Stimulated activated CD4-positive, alpha-beta T cell treated with anti-CD3 and anti-CD28 coated beads, Interleukin-2, amount 100 ng/mL, for 4 hours (primary cell): ENCODE results near the gene OSBPL2.

Source experiments
- DNase-seq: peaks from one replicate; pipeline ENCODE4 v3.0.0-alpha.2; 2020; ENCODE audit warnings: low read depth

OSBPL2 gene

DNA sequence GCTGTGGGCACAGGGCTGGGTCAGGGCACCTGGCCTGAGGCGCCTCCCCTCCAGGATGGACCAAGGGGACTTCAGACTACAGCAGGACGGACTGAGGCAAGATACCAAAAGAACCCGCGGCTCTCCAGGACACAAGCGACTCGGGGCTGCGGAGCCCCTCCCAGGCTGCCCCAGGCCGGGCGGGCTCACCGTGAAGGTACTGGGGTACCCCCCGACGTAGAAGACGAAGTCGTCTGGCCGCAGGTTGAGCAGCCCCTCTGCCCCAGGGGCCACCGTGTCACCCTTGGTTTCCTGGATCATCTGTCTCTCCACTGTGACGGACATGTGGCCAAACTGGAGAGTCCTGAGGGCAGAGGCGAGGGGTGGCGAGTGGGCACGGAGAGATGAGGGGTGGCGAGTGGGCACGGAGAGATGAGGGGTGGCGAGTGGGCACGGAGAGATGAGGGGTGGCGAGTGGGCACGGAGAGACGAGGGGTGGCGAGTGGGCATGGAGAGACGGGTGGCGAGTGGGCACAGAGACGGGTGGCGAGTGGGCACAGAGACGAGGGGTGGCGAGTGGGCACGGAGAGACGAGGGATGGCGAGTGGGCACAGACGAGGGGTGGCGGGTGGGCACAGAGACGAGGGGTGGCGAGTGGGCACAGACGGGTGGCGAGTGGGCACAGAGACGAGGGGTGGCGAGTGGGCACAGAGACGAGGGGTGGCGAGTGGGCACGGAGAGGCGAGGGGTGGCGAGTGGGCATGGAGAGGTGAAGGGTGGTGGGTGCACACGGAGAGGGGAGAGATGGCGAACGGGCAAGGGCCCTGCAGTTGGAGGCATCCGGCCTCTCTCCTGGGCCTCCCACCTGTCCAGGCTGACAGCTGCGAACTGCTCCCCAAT lies 75.4 kb downstream of the OSBPL2 start:
- DNase-seq: no peak

DNA sequence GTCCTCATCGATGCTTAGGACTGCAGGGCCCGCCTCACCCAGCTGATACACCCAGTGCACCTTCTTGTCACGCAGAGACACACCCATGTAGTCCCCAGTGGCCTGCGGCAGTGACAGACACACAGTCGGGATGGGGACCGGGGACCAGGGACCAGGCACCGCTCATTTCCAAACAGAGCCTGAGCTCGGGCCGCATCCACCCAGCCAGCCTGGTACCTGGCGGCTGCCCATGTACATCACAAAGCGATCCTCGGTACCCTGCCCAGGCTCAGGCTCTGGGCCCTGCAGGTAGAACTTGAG lies 76.0 kb downstream of the OSBPL2 start:
- no peak for DNase-seq

DNA sequence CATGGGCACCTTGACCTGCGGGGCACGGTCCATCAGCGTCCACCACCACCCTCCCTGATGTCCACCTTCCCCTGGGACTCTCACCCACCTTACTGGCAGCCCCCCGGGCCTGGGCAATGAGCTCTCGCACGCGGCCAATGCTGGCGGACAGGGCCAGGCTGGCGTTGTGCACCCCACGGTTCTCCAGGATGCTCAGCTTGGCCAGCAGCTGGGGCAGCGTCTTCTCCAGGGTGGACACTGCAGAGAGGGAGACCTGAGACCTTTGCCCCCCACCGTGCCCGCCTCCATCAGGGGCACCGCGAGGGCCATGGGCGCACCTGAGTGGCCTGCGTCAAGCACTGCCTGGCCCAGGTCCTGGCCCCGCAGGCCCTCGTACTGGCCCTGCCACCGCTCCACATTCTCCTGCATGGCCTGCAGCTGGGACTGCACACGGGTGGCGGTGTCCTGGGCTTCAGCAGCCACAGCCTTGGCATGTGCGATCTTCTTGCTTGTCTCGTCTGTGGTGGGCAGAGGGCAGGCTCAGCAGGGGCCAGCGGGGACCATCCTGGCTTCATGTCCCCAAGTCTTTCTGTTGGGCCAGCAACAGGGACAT lies 76.5 kb downstream of the OSBPL2 start:
- DNase-seq: no peak

DNA sequence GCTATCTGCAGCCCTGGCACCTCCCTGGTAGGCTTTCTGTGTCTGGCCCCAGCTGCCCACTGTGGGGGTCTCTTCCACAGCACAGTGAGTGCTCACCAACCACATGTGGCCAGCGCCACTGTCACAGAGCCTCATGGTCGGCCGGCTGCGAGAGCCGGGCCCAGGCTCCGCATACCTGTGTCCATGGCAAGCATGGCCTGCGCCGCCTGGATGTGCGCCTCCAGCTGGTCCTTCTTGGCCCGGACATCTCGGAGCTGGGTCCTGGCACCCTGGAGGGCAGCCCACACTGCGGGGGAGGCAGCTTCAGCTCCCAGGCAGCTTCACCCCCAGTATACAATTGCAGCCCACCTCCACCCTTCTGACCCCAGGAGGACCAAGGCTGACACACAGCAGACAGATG lies 77.5 kb downstream of the OSBPL2 start:
- no peak for DNase-seq

DNA sequence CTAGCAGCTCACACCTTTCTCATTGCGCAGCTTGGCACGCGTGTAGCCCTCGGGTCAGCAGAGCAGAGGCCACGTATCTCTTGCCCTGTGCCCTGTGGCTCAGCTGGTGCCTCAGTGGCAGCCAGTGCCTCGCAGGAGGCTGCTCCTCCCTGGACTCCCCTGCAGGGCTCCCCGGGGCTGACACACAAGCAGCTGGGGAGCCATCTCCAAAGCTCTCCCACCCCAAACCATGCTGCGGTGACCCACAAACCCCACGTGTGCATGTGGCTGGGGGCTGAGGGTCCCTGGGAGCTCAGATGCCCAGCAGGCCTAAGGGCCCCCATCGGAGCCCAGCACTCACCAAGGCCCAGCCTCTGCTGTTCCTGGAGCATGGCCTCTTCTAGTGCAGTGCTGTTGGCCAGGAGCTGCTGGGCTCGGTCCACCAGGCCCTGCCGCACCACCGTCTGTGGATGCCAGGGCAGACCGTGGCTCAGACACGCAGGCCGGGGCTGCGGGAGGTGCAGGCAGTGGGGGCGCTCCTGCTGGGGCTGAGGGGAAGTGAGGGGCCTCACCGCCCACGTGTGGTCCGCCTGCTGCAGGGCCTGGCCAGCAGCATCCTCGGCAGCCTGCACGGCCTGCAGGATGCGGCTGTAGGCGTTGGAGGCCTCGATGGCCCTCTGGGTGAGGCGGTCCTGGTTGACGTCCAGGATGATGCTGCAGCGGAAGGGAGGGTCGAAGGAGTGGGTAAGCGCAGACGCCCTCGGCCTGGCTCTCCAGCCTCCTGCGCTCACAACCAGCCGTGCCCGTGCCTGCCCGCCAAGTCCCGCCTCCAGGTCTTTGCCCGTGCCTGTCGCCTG lies 78.2 kb downstream of the OSBPL2 start:
- no peak for DNase-seq

DNA sequence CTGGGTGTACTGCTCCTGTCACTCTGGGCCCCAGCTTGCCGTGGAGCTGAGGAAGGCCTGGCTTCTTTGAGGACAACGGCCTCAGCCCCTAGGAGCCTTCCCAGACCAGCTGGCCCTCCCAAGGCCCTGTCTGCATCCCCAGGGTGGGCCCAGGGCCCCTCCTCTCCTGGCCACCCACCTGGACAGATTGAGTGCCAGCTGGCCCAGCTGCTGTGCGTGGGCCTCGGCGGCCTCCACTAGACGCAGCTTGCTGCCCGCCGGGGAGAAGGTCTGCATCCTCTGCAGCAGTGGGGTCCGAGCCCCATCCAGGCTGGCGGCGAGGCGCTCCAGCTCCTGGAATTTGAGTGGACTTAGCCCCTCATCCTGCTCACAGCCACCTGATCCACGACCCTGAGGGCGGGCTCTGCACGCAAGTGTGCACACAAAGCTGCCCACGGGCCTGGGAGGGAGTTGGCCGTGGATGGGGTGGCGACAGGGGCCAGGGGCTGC lies 78.9 kb downstream of the OSBPL2 start:
- DNase-seq: no peak

DNA sequence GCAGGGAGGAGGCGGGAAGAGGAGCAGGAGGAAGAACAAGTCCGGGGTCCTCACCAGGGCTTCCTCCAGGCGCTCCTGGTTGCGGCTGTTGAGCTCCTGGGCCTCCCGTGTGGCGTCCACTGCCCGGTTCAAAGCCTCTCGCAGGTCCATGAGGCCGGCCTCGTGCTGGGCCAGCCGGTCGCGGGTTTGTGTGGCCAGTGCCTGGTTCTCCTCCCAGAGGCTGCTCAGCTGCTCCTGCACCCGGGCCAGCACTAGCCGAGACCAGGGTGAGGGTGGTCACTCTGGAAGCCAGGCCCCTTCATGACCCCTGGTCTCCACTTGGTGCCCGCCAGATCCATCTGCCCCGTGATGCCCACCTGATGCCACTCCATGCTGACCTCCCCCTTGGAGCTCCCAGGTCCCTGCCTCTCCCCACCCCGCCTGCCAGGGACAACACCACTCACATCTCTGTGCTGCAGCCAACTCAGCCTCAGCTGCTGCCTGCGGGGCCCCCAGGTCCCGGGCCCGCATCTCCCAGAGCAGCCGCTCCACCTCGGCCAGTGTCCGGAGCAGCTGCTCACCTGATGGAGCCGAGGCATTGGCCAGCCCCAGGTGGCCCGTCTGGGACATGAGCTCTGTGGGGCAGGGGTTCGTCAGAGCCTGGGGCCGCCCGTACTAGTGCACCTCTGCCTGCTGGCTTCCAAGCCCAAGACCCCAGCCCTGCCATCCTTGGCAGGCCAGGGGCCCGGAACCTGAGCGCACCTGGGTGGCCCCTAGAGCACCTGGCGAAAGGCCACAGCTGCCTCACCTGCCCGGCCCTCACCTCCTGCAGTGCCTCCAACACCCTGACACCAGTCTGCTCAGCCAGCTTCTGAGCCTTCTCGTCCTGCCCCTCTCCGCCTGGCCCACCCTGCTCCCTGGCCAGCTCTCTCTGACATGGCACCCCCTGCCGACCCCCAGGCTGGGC lies 80.4 kb downstream of the OSBPL2 start:
- DNase-seq: no peak

DNA sequence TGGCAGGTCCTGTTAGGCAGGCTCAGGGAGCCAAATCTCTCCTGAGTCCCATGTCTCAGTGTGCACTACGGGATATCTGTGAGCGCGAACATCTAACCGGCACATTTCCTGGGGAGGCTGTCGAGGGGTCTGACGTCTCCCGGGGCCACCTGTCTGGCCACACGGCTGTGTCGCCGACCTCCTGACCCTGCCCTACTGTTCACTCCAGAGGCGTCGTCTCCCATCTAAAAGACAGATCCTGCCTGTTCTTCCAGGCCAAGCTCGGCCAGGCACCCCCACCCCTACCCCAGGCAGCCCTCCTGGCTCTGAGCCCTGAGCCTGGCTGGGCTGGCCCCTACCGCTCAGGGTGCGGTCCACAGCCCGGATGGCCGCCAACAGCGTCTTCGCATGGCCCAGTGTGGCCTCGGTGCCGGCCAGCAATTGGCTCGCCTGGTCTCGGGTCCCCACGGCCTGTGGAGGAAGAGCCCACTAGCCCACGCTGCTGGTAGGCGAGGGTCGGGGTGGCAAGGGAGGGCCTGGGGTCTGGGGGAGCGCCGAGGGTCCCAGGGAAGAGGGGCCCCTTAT lies 81.1 kb downstream of the OSBPL2 start:
- DNase-seq: no peak

DNA sequence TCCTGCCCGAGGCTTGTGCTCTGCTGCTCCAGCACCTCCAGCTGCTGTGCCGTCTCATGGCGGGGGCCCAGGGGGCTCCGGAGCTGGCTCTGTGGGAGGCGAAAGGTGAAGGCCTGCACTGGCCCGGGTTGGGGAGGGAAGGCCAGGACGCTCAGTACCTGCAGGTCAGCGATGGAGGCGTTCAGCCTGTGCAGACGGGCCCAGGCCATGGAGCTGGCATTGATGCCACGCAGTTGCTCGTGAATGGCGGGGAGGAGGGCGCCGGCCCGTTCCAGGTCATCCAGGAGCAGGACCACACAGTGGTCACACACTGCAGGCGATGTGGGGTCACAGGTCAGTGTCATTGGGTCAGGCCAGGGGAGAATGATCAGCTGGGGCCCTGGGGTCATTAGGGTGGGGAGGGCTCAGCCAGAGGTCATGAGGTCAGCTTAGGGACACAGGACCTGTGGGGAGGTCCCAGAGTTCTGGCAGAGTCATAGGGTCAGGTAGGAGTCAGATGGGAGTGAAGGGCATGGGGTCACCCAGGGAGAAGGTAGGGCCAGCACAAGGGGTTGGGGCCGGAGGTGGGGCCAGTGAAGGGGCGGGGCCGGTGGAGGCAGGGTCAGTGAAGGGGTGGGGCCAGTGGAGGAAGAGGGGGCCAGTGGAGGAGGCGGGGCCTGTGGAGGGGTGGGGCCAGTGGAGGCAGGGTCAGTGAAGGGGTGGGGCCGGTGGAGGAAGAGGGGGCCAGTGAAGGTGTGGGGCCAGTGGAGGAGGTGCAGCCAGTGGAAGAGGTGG lies 82.4 kb downstream of the OSBPL2 start:
- no peak for DNase-seq

DNA sequence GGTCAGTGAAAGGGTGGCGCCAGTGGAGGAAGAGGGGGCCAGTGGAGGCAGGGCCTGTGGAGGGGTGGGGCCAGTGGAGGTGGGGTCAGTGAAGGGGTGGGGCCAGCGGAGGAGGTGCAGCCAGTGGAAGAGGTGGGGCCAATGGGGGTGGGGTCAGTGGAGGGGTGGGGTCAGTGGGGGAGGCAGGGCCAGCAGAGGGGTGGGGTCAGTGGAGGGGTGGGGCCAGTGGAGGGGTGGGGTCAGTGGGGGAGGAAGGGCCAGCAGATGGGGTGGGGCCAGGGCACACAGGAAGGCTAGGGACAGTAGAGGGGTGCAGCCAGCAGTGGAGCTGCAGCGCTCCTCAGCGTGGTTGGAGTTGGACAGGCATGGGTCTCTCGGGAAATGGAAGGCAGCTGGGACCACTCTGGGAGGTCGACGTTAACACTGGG lies 83.2 kb downstream of the OSBPL2 start:
- DNase-seq: no peak

DNA sequence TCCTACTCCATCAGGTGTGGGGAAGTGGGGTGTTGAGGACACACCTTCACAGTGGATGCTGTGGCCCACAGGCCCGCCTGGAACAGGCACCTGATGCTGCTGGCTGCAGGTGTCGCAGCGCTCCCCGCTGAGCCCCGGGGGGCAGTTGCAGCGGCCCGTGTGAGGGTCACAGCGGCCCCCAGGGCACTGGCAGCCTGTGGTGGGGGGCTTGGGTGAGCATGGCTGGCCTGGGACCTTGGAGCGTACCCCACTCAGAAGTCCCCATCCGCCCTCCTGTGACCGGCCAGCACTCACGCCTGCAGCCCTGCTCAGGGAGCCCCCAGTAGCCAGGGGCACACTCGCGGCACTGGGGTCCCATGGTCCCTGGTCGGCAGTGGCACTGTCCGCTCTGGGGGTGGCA lies 83.7 kb downstream of the OSBPL2 start:
- no peak for DNase-seq

DNA sequence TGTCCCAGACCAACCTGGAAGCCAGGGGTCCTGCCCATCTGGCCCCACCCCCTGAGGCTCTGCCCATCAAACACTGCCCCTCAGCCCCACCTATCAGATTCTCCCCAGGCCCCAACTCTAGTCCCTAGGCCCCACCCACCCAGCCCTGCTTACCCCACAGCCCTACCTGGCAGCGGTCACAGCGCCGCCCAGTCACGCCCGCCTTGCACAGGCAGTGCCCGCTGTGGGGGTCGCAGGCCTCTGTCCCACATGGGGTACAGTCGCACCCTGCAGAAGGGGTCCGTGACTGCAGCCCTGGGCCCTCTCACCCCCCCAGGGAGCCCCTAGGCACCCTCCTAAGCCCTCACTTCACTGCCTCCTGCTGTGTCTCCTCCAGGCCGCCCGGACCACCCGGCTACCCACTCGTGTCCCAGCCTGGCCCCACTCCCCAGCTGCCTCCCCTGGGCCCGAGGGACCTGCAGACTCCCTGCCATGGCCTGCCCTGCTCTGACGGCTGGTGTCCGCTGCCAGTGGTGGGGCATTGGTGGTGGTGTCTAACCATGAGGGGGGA lies 84.2 kb downstream of the OSBPL2 start:
- no peak for DNase-seq

DNA sequence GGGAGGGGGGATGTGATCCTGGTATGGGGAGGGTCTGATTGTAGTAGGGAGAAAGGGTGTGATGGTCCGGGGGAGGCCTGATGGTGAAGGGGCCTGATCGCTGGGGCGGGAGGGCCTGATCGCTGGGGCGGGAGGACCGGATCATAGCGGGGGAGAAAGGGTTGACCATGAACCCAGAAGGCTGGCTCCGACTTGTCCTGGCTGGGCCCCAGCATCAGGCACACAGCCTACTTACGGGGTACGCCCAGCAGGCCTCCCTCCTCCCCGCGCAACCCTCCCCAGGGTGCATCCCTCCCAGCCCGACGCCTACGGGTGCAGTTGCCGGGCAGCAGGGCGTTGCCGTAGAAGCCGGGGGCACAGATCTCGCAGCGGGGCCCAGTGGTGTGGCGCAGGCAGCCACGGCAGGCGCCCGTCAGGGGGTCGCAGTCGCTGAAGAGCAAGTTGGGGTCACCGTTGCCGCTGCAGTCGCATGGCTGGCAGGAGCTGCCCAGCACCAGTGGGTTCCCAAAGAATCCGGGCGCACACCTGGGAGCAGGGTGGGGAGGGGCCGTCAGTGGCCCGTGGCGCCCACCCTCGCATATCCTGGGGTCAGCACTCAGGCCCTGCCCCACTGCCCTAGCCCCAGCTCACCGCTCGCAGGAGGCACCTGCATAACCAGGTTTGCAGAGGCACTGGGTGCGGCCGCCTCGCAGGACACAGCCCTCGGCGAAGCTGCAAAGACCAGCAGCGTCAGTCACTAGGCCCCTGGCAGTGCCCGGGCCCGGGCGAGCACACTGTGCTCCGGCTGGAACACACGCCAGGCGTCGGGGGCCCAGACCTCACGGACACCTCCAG lies 85.0 kb downstream of the OSBPL2 start:
- DNase-seq: no peak

DNA sequence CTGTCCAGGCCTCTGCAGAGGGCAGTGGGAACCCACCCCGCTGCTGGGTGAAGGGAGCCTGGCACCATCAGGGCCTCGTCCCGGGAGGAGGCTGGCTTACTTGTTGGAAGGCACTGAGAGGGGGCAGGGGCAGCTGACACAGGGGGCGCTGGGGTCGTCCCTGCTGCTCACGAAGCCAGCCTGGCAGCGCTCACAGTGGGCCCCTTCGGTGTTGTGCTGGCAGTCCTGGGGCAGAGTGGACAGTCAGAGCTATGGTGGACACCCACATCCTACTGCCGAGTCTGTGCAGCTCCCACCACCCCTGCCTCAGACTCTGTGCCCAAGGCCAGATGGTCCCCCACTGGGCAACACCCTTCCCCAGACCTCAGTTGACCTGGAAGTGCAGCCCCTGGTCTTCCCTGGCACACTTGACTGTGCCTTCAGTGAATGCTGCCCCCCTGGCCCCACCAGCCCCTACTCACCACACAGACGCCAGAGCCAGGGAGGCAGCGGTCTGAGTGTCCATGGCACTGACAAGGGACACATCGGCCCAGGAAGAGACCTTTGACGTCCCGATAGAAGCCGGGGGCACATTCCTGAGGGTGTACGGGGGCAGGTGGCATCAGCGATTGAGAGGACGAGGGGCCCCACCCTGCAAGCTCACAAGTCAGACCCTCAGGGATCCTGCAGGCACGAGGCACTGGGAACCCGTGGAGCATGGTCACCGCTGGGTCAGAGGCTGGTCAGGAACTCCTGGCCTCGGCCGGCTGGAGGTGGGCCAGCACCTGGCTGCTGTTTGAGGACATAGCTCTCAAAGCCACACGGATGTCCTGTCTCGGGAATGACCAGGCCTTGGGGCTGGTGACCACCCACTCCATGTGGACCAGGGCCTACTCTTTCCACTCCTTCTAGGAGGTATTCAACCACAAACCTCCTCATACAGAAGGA lies 85.9 kb downstream of the OSBPL2 start:
- no peak for DNase-seq

DNA sequence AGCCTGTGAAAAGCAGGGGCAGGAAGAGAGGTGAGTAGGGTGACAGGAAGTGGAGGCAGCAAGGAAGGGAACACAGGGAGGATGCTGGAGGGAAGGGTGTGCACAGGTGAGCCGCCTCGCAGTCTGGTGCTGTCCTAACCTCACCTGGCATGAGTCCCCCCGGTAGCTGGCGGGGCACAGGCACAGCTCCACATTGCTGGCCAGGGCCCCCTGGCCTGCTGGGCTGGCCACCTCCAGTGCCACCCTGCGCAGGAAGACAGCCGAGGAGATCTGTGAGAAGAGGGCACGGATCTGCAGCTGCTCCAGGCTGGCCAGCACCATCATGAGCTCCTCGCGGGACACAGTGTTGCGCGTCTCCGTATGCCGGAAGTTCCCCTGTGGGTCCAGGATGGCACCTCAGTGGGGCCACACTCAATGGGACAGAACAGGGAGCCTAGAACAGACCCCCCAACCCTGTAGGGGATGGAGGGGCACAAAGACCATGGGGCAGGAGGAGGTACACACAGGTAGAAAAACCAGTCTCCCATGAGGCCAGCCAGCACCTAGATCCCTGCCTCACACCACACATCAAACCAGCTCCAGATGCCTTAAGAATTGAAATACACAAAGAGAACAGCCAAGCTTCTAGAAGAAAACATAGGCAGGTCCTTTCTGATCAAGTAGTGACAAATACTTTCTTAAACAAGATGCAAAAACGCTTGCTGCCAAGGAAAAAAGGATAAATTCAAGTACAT lies 87.0 kb downstream of the OSBPL2 start:
- DNase-seq: no peak

DNA sequence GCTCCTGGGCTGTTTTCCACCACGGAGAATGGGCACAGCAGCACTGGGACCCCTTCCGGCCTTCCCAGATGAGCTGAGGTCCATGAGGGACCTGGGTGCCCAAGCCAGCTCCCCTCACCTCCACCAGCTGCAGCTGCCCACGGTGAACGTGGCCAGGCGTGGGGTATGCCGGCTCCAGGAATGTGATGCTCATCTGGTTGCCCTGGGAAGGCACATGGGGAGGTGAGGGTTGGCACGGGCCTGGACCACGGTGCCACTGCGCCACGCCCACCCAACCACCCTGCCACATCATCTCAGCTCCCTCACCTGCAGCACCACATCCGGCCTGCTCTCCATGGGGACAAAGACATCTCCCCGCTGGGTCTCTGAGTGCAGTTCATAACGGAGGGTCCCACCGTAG lies 88.2 kb downstream of the OSBPL2 start:
- DNase-seq: no peak

DNA sequence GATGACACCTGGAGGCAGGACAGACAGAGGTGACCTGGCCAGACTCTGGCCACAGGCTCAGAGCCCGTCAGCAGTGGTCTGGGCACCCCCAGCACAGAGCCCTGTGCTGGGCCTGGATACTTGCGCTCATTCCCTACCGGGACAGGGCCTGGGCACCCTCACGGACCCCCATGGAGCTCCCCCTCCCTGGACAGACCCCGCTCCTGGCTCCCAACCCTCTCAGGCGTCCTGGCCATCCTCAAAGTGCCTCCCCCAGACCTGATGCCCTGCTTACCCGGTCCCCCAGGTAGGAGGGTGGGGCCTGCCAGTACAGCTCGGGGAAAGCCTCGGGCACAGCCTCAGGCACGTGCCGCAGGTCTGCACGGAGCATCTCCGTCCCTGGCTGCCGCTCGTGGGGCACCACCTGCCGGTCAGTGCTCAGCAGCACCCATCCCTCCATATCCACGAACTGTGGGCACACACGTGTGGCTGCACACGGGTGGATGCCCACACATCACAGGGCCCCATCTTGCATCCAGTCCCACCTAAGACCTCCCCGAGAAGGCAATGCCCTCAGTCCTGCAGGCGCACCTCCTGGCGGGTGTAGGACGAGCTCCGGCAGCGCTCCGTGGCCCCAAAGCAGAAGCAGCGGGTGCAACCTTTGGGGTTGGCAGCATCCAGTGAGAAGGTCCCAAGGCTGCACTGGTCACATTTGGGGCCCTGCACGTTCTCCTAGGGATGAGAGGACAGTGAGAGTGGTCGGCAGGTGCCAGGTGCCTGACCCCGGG lies 88.8 kb downstream of the OSBPL2 start:
- no peak for DNase-seq
